Muscle layer of colon (tissue), 2 donors: ENCODE results near the gene TMEM43.
"Not testable (repeated sequence)": the region's sequence is repeated elsewhere in the genome, so short reads cannot be mapped to it uniquely, and the experiment has no call there.

Experiments
- H3K27ac ChIP-seq: one replicate; pipeline ENCODE4 v1.7.0; 2013; ENCODE audit warnings: low read depth, mild to moderate bottlenecking, low read length, moderate library complexity
- H3K27me3 ChIP-seq, 2 donors: one replicate each; pipeline ENCODE4 v1.7.0; 2013; ENCODE audit warnings: low read length in 2 of 2, mild to moderate bottlenecking in 2 of 2; ENCODE audit not compliant: insufficient read depth in 2 of 2, control insufficient read depth in 1 of 2
- H3K36me3 ChIP-seq: one replicate; pipeline ENCODE4 v1.7.0; 2013; ENCODE audit warnings: mild to moderate bottlenecking, low read length; ENCODE audit not compliant: insufficient read depth
- H3K4me1 ChIP-seq: one replicate; pipeline ENCODE4 v1.7.0; 2013; ENCODE audit warnings: mild to moderate bottlenecking, low read length; ENCODE audit not compliant: insufficient read depth
- H3K4me3 ChIP-seq, 2 donors: one replicate each; pipeline ENCODE4 v1.7.0; 2013; ENCODE audit warnings: low read length in 2 of 2, low read depth in 1 of 2, mild to moderate bottlenecking in 1 of 2, moderate library complexity in 1 of 2
- H3K9ac ChIP-seq: one replicate; pipeline ENCODE4 v1.7.0; 2013; ENCODE audit warnings: low read length
- H3K9me3 ChIP-seq: one replicate; pipeline ENCODE4 v1.7.0; 2013; ENCODE audit warnings: mild to moderate bottlenecking, low read length
- donor health status: abdominal sarcoma.
- donor health status: Adenocarcinoma of cecum.

The TMEM43 gene, protein sequence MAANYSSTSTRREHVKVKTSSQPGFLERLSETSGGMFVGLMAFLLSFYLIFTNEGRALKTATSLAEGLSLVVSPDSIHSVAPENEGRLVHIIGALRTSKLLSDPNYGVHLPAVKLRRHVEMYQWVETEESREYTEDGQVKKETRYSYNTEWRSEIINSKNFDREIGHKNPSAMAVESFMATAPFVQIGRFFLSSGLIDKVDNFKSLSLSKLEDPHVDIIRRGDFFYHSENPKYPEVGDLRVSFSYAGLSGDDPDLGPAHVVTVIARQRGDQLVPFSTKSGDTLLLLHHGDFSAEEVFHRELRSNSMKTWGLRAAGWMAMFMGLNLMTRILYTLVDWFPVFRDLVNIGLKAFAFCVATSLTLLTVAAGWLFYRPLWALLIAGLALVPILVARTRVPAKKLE

DNA sequence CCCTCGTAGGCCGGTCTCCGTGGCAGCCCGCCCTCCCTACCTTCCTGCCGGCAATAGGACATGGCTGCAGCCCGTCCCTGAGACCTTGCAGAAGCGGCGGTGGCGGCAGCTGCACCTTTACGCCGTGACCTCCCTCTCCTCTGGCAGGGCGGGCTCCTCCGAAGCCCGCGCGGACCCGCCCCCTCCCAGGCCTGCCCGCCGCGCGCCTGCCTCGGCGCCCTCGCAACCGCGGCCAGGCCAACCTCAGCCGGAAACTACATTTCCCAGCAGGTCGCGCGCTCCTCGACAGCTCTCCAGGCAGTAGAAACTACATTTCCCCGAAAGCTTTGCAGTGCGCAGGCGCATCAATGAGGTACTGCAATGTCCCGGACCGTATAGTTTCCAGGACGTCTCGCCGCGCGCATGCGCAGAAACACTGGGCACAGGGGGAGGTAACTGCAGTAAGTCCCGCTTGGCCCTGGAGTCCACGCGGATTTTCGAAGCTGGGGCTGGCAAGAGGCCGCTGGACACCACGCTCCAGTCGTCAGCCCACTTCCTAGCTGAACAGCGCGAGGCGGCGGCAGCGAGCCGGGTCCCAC is at the start of gene TMEM43, which contains the start of gene CHCHD4:
Gene TMEM43, plus strand, starts transcription at position 438 of the 578 bp plus-strand sequence. CDS start 142 bp downstream, outside the sequence.
Gene CHCHD4, minus strand, starts transcription at position 256 of the 578 bp plus-strand sequence. Its CDS starts 194 bp downstream, at position 62.
- peak within 1 kb of the TSS; percentile 88 for H3K27ac ChIP-seq
- H3K27me3 ChIP-seq, result no peaks in the 10 kb centered on the region
- H3K36me3 ChIP-seq, result peaks cover 32% of the 10 kb centered on the region
- H3K4me1 ChIP-seq, result peaks cover 36% of the 10 kb centered on the region
- peak within 1 kb of the TSS; percentile 89 to 92 for H3K4me3 ChIP-seq
- no peaks in the 10 kb centered on the region for H3K9me3 ChIP-seq
- peak within 1 kb of the TSS; percentile 88 for H3K9ac ChIP-seq

DNA sequence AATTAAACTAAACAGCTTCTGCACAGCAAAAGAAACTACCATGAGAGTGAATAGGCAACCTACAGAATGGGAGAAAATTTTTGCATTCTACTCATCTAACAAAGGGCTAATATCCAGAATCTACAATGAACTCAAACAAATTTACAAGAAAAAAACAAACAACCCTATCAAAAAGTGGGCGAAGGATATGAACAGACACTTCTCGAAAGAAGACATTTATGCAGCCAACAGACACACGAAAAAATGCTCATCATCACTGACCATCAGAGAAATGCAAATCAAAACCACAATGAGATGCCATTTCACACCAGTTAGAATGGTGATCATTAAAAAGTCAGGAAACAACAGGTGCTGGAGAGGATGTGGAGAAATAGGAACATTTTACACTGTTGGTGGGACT is 49.6 kb upstream of the TMEM43 start:
- H3K4me1 ChIP-seq, H3K4me3 ChIP-seq, H3K36me3 ChIP-seq, H3K9ac ChIP-seq, H3K9me3 ChIP-seq, H3K27me3 ChIP-seq, H3K27ac ChIP-seq: not testable (repeated sequence)

DNA sequence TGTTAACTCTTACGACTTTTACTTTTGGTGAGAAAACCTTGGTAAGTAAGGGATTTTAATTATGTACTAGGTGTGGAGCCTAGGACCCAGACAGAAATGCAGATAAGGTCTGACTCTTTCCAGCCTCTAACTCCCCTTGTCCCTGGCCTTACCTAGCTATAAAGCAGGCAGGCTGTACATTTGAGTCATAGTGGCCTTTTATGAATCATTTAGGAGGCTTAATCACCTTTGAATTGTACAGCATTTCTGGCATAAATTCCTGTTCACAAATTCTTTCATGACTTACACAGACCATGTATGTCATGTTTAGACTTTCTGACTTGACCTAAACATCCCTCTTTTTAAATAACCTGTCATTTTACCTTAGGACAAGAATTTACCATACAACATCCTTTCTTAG is 47.5 kb upstream of the TMEM43 start:
- no peak overlapping the region for H3K9ac ChIP-seq
- no peaks in the 10 kb centered on the region for H3K9me3 ChIP-seq
- H3K36me3 ChIP-seq, result no peaks in the 10 kb centered on the region
- no peaks in the 10 kb centered on the region for H3K4me1 ChIP-seq
- H3K27me3 ChIP-seq, result no peaks in the 10 kb centered on the region
- no peak overlapping the region for H3K4me3 ChIP-seq
- no peak overlapping the region for H3K27ac ChIP-seq

DNA sequence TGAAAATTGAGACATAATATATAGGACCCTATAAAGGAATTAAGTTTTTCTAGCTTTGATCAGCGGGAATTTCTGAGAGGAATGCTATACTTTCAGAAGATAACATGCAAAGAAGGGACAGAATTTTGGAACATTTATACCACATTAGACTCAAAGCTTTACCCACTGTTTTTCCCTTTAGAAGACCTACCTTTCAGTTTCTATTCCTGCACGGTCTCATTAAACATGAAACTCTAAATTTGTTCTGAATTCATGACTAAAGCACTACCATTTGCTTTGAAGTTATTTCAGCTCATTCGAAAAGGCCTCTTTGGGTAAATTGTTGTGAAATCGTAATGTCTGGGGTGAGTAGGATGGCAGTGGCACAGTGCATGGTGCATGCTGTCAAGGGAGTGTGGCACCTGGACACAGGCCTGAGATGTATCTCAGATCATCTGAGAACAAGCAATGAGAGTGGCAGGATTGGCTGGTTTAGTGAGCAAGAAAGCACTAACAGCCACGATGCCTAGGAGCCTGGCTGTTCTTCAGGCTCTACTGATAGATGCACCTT is 42.7 kb upstream of the TMEM43 start:
- H3K27me3 ChIP-seq, result no peaks in the 10 kb centered on the region
- no peak overlapping the region for H3K9ac ChIP-seq
- no peaks in the 10 kb centered on the region for H3K4me1 ChIP-seq
- no peak overlapping the region for H3K27ac ChIP-seq
- no peak overlapping the region for H3K4me3 ChIP-seq
- H3K36me3 ChIP-seq, result no peaks in the 10 kb centered on the region
- H3K9me3 ChIP-seq, result no peaks in the 10 kb centered on the region

DNA sequence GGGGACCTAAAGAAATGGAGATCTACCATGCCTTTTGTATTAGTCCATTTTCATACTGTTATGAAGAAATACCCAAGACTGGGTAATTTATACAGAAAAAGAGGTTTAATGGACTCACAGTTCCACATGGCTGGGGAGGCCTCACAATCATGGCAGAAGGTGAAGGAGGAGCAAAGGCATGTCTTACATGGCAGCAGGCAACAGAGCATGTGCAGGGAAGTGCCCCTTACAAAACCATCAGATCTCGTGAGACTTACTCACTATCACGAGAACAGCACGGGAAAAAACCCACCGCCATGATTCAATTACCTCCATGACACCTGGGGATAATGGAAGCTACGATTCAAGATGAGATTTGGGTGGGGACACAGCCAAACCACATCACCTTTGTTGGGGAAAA is 37.4 kb upstream of the TMEM43 start:
- not testable (repeated sequence) for H3K27me3 ChIP-seq, H3K4me3 ChIP-seq, H3K9me3 ChIP-seq, H3K36me3 ChIP-seq, H3K9ac ChIP-seq, H3K27ac ChIP-seq, H3K4me1 ChIP-seq

DNA sequence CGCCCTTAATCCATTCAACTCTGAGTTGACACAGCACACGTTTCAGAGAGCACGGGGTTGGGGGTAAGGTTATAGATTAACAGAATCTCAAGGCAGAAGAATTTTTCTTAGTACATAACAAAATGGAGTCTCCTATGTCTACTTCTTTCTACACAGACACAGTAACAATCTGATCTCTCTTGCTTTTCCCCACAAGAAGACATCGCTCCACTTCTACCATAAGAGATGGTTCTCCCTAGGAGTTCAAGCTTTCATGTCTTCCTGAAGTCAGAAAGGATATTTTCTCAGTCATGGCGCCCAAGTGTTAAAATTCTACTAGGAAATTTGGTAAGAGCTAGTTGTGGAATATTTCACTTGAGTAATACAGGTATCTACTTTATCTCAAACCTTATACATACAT is 32.9 kb upstream of the TMEM43 start:
- not testable (repeated sequence) for H3K9ac ChIP-seq, H3K27ac ChIP-seq, H3K4me3 ChIP-seq, H3K9me3 ChIP-seq, H3K36me3 ChIP-seq, H3K27me3 ChIP-seq, H3K4me1 ChIP-seq

DNA sequence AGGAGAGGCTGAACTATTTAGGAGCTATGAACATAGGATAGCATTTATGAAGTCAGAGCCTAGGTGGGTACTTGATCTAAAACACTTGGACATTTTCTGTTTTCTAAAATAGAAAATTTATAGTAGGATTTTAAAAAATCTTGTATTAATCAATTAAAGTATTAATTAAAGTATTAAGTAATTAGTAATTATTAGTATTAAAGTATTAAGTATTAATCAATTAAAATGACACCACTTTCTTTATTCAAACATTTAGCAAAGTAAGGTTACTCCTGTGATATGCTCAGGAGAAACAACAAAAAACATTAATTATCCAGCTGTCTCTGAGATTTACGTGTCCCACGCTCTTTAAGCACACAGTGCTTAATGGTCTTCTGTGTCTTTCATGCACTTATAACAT is 32.4 kb upstream of the TMEM43 start:
- no peaks in the 10 kb centered on the region for H3K9me3 ChIP-seq
- no peaks in the 10 kb centered on the region for H3K4me1 ChIP-seq
- no peaks in the 10 kb centered on the region for H3K36me3 ChIP-seq
- no peaks in the 10 kb centered on the region for H3K27me3 ChIP-seq
- no peak overlapping the region for H3K4me3 ChIP-seq
- no peak overlapping the region for H3K9ac ChIP-seq
- H3K27ac ChIP-seq, result no peak overlapping the region

DNA sequence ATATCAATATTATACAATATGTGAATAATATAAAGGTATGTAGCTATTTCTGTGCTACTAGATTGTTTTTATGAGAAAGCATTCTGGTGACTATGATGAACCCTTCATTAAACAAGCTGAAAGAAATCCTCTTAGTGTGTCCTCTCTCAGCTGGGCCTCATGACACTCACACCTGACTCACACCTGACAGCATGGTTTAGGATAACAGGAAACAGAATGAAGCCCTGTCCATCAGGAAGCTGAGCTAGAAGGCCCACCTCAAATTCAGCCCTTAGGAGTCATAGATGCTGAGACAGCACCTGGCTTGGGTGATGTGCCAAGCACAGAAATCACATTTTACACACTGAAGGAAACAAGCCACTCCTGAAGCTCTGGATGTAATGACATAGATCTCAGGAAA is 31.0 kb upstream of the TMEM43 start:
- Histone ChIP-seq H3K27me3 (no peaks in the 10 kb centered on the region), H3K4me3 (no peak overlapping the region), H3K9me3 (no peaks in the 10 kb centered on the region), H3K4me1 (no peaks in the 10 kb centered on the region), H3K36me3 (no peaks in the 10 kb centered on the region), H3K9ac (no peak overlapping the region), H3K27ac (no peak overlapping the region)

DNA sequence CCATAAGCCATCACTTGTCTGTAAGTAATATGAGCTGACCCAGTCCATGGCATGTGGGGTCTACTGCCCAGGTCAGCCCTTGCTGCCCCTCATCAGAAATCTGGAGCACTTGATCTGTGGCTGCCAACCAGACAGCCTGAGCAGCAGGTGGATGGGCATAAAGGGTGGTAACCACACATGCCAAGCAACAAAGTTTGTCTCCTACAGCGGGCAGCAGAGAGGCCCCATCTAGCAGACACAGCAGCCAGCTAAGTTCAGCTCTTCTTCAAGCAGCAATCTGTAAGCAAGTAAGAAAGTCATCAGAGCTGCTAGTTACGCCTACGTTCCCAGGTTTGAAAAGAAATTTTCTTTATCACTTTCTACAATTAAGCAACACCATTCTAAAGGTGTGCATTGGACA is 28.1 kb upstream of the TMEM43 start:
- H3K4me3 ChIP-seq, result no peak overlapping the region
- H3K9me3 ChIP-seq, result no peaks in the 10 kb centered on the region
- no peaks in the 10 kb centered on the region for H3K36me3 ChIP-seq

DNA sequence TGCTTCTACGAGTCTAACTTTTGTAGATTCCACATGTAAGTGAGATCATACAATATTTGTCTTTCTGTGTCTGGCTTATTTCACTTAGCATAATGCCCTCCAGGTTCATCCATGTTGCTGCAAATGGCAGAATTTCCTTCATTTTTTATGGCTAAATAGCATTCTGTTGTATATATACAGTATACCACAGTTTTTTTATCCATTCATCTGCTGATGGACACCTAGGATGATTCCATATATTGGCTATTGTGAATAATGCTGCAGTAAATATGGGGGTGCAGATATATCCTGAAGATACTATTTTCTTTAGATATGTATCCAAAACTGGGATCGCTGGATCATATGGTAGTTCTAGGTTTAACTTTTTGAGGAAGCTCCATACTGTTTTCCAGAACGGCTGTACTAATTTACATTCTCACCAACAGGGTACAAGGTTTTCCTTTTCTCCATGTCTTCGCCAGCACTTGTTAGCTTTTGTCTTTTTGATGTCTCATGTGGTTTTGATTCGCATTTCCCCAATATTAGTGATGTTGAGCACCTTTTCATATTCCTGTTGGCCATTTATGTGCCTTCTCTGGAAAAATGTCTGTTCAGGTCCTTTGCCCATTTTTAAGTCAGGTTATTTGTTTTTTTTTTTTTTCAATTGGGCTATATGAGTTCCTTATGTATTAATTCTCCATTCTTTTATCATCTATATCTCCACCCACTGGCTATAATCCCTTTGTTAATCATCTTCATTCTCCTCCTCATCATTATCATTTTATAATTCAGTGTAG is 27.0 kb upstream of the TMEM43 start:
- Histone ChIP-seq H3K9me3 (no peaks in the 10 kb centered on the region), H3K9ac (no peak overlapping the region), H3K36me3 (no peaks in the 10 kb centered on the region), H3K27me3 (no peaks in the 10 kb centered on the region), H3K27ac (no peak overlapping the region), H3K4me3 (no peak overlapping the region), H3K4me1 (no peaks in the 10 kb centered on the region)

More for the DNA sequence above, 28.1 kb upstream of the TMEM43 start:
- Histone ChIP-seq H3K4me1 (no peaks in the 10 kb centered on the region), H3K27ac (no peak overlapping the region), H3K27me3 (no peaks in the 10 kb centered on the region), H3K9ac (no peak overlapping the region)

DNA sequence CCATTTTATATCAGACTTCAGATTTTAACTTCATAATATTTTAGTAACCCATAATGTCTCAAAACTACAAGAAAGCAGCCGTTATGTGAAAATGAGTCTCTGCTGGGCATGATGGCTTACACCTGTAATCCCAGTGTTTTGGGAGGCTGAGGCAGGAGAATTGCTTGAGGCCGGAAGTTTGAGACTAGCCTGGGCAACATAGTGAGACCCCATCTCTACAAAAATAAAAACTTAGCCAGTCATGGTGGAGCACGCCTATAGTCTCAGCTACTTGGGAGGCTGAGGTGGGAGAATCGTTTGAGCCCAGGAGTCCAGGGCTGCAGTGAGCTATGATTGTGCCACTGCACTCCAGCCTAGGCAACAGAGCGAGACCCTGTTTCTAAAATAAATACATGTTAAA is 15.0 kb upstream of the TMEM43 start:
- H3K4me3 ChIP-seq, H3K27me3 ChIP-seq, H3K27ac ChIP-seq, H3K9ac ChIP-seq, H3K4me1 ChIP-seq, H3K9me3 ChIP-seq: not testable (repeated sequence)
- peaks cover 28% of the 10 kb centered on the region for H3K36me3 ChIP-seq
